CD8-positive, alpha-beta memory T cell (primary cell): ENCODE data around the gene PTCD1. TPM values are rescaled to one million over a fixed set of nuclear protein-coding genes. Genes with fewer than 3 reads are reported as not detected.

Experiments used
- CTCF ChIA-PET: fragments of 350-600 bp; sonication (Branson Sonifier 250); formaldehyde crosslinking; loops from one replicate; lab custom pipeline; 2021; ENCODE audit warnings: antibody characterized with exemption; lab: Charles Lee
- POLR2A ChIA-PET: fragments of 350-600 bp; sonication (Branson Sonifier 250); formaldehyde crosslinking; loops from one replicate; lab custom pipeline; 2021; ENCODE audit warnings: antibody characterized with exemption; lab: Charles Lee
- DNase-seq, 5 donors: peaks; one replicate each; pipeline versions ENCODE4 v3.0.0 to v3.0.0-alpha.2; 2020 to 2022; ENCODE audit warnings: mixed read lengths in 1 of 5
- H3K27ac ChIP-seq: one replicate; pipeline ENCODE4 v1.7.0; 2013; ENCODE audit warnings: low read depth, mild to moderate bottlenecking, low read length, moderate library complexity
- H3K27me3 ChIP-seq: 2 replicates; pipeline ENCODE4 v1.7.0; 2013; ENCODE audit warnings: low read length, mild to moderate bottlenecking; ENCODE audit not compliant: insufficient read depth, poor library complexity, severe bottlenecking
- H3K36me3 ChIP-seq: 2 replicates; pipeline ENCODE4 v1.7.0; 2013; ENCODE audit warnings: mild to moderate bottlenecking, low read length, moderate library complexity; ENCODE audit not compliant: insufficient read depth
- H3K4me1 ChIP-seq: 2 replicates; pipeline ENCODE4 v1.7.0; 2013; ENCODE audit warnings: mild to moderate bottlenecking, low read length, moderate library complexity; ENCODE audit not compliant: insufficient read depth
- H3K4me3 ChIP-seq: 2 replicates; pipeline ENCODE4 v1.7.0; 2013; ENCODE audit warnings: mild to moderate bottlenecking, low read length
- H3K9me3 ChIP-seq: 2 replicates; pipeline ENCODE4 v1.7.0; 2013; ENCODE audit warnings: mild to moderate bottlenecking, low read length
- H3K27ac Mint-ChIP-seq, 8 donors: one replicate each; pipeline ENCODE4 v1.8.0; 2020 to 2021; ENCODE audit warnings: mixed read lengths in 8 of 8, mild to moderate bottlenecking in 6 of 8, inconsistent platforms in 3 of 8, moderate library complexity in 3 of 8
- H3K27me3 Mint-ChIP-seq, 2 donors: one replicate each; pipeline ENCODE4 v1.8.0; 2020 to 2021; ENCODE audit warnings: mixed read lengths in 2 of 2, mild to moderate bottlenecking in 1 of 2, moderate library complexity in 1 of 2
- H3K36me3 Mint-ChIP-seq, 3 donors: one replicate each; pipeline ENCODE4 v1.8.0; 2020 to 2021; ENCODE audit warnings: mixed read lengths in 3 of 3, inconsistent platforms in 1 of 3, mild to moderate bottlenecking in 1 of 3
- H3K4me1 Mint-ChIP-seq, 3 donors: one replicate each; pipeline ENCODE4 v1.8.0; 2020 to 2021; ENCODE audit warnings: mixed read lengths in 3 of 3, inconsistent platforms in 1 of 3, mild to moderate bottlenecking in 1 of 3
- H3K4me3 Mint-ChIP-seq, 7 donors: one replicate each; pipeline ENCODE4 v1.8.0; 2020 to 2021; ENCODE audit warnings: mixed read lengths in 7 of 7, mild to moderate bottlenecking in 6 of 7, moderate library complexity in 4 of 7, inconsistent platforms in 2 of 7
- H3K9me3 Mint-ChIP-seq, 5 donors: one replicate each; pipeline ENCODE4 v1.8.0; 2020 to 2022; ENCODE audit warnings: mixed read lengths in 5 of 5, mild to moderate bottlenecking in 3 of 5, moderate library complexity in 2 of 5, inconsistent platforms in 1 of 5
- polyA plus RNA-seq: library from polyadenylated mRNA; unstranded; fragments of 300-500 nt; fragmentation: Illumina TruSeq; gene quantifications from one replicate; pipeline ENCODE4 v1.2.3, GENCODE V29; 2021
- total RNA-seq, 2 experiments: library from RNA; stranded (reverse); gene quantifications; one replicate each; pipeline ENCODE4 v1.2.3, GENCODE V29; 2021

Gene PTCD1
- total and polyA plus RNA-seq, 3 experiments from 2014 or later: 4.5 to 11.4 (median 8.4) TPM

DNA sequence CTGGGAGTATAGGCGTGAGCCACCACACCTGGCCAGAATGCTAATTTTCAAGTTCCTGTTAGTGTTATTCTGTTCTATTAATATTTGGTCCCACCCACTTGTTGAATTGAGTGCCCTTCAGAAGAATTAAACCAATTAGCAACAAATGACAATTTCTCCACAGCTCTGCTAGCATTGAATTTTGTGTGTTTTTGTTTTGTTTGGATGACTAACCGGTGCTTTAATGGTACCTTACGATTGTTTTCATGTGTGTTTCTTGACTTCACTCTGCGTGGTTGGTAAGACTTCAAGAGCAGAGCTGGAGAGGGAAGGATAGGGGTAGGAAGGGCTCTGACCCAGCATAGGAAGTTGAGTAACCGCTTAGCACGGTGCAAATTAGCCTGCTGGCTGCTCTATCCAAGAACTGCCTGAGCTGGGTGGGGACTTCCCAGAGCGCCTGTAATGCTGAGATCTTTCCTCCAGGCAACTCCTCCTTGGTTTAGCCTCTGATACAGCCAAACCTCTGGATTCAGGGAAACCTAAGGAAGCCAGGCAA is 59.5 kb downstream of the PTCD1 start:
- Histone ChIP-seq H3K4me1 (peaks cover 79% of the 10 kb centered on the region), H3K4me3 (peak overlapping the region; percentile 58), H3K36me3 (peaks cover 4% of the 10 kb centered on the region), H3K27me3 (no peaks in the 10 kb centered on the region), H3K9me3 (no peaks in the 10 kb centered on the region), H3K27ac (peak overlapping the region; percentile 91)
- H3K9me3 Mint-ChIP-seq: no peaks in the 10 kb centered on the region
- ChIA-PET POLR2A (interaction anchor here (0.5 to 1.7 kb wide), 4 partner anchors 16 to 120 kb away, joined by 3 to 8 read pairs (median 4); partner anchors contain the start of genes BUD31 and PDAP1), CTCF (interaction anchor here (0.7 kb wide), 1 partner anchor 20 kb away, joined by 3 read pairs; no protein-coding TSS in a partner anchor)
- H3K27ac Mint-ChIP-seq: peak overlapping the region; percentile 86 to 99 (median 98)
- DNase-seq: peak; percentile 54 to 67 (median 60)
- H3K27me3 Mint-ChIP-seq: no peaks in the 10 kb centered on the region
- H3K4me3 Mint-ChIP-seq: peak overlapping the region; percentile 41 to 91 (median 87)
- H3K36me3 Mint-ChIP-seq: peaks cover 4 to 37% (median 4%) of the 10 kb centered on the region in 3 donors
- H3K4me1 Mint-ChIP-seq: peaks cover 49 to 59% (median 56%) of the 10 kb centered on the region in 3 donors

DNA sequence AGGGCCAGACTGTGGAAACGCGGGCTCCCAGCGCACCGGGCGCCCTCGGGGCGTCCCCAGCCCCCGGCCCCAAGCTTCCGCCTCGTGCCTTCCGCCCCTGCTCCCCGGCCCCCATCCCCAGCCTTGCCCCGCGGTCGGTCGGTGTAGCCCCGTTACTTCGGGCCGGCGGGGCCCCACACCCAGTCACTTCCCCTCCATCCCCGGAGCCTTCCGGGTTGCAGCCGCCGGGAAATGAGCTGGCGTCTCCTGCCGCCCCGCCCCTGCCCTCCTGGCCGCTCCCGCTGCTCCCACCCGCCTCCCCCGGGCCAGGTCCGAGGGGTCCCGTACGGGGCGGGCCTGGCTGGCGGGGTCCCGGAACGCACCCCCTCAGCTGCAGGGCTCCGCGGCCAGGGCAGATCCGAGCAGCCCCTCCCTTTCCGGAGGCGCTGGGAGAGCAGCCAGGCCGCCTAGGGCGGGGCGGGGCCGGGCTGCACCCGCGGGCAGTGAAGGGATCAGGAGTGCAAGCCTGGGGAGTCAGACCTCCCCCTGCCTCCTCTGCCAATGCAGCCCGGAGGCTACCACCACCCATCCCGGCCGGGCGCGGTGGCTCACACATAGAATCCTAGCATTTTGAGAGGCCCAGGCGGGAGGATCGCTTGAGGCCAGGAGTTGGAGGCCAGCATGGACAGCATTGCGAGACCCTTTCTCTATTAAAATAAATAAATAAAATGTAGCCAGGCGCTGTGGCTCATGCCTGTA is 63.4 kb downstream of the PTCD1 start:
- H3K27ac ChIP-seq: peak overlapping the region; percentile 90
- POLR2A ChIA-PET: interaction anchor here (3.5 to 4.3 kb wide), 2 partner anchors 18 to 33 kb away, joined by 28 to 29 read pairs; partner anchors contain the start of genes BUD31 and PDAP1
- H3K9me3 ChIP-seq: no peaks in the 10 kb centered on the region
- Mint-ChIP-seq H3K4me1 (peaks cover 32 to 42% (median 33%) of the 10 kb centered on the region in 3 donors), H3K4me3 (peak overlapping the region; percentile 77 to 92 (median 80)), H3K36me3 (peaks cover 3 to 24% (median 4%) of the 10 kb centered on the region in 3 donors), H3K27ac (peak overlapping the region; percentile 9 to 98 (median 94)), H3K9me3 (no peaks in the 10 kb centered on the region), H3K27me3 (no peaks in the 10 kb centered on the region)
- H3K4me1 ChIP-seq: peaks cover 47% of the 10 kb centered on the region
- no peaks in the 10 kb centered on the region for H3K36me3 ChIP-seq
- peak overlapping the region; percentile 83 for H3K4me3 ChIP-seq
- CTCF ChIA-PET: interaction anchor here (1.1 to 2.1 kb wide), 3 partner anchors 11 to 34 kb away, joined by 4 to 7 read pairs (median 7); partner anchors contain the start of genes BUD31 and PDAP1
- DNase-seq: peak; percentile 57 to 79 (median 69)
- H3K27me3 ChIP-seq: no peaks in the 10 kb centered on the region

DNA sequence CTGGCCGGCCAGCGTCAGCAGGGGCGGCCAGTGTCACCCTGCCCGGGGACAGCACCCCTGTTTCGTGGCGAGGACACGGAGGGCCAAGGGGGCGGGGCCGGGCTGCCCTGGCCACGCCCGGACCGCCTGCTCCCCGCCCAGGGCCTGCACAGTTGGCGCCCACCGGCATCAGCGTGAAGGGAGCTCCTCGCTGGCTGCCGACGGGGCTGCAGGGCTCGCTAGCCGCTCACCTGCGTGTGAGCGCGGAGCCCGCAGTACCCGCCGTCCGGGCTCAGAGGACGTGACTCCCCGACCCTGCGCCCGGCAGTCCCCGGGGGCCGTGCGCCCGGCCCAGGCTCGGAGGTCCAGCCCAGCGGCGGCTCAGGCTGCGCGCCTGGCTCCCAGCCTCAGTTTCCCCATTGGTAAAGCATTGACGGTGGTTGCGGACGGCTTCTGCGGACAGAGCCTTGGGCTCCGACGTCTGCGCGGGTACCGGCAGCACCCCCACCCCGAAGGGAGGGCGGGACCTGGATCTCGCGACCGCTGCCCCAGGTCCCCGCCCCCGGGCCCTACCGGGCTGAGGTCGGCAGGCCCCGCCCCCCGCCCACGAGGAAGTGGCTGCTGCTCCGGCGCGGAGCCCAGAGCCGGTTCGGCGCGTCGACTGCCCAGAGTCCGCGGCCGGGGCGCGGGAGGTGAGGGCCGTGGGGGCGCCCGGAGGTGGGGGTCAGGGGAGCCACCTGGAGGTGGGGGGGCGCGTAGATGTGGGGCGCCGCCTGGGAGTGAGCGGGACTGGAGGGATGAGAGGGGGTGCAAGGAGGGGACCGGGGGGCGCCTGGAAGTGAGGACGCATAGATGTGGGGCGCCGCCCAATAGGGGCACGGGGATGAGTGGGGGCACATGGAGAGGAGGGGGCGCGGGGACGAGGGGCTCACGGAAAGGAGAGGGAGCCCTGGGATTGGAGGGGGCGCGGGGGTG is 64.2 kb downstream of the PTCD1 start, which contains the start of gene ARPC1B:
TSS of gene ARPC1B (plus strand) at position 620 of the 954 bp plus-strand sequence. CDS start 10,985 bp downstream, outside the sequence.
- Histone ChIP-seq H3K4me1 (peaks cover 39% of the 10 kb centered on the region), H3K27me3 (no peaks in the 10 kb centered on the region), H3K4me3 (peak within 1 kb of the TSS; percentile 83), H3K27ac (peak within 1 kb of the TSS; percentile 90), H3K36me3 (no peaks in the 10 kb centered on the region), H3K9me3 (no peaks in the 10 kb centered on the region)
- Mint-ChIP-seq H3K36me3 (peaks cover 3 to 20% (median 4%) of the 10 kb centered on the region in 3 donors), H3K4me1 (peaks cover 23 to 34% (median 26%) of the 10 kb centered on the region in 3 donors), H3K27me3 (no peaks in the 10 kb centered on the region), H3K9me3 (no peaks in the 10 kb centered on the region), H3K27ac (peak within 1 kb of the TSS; percentile 68 to 98 (median 94)), H3K4me3 (peak within 1 kb of the TSS; percentile 77 to 92 (median 80))
- CTCF ChIA-PET: interaction anchor here (1.0 to 2.1 kb wide), 4 partner anchors 9 to 35 kb away, joined by 3 to 7 read pairs (median 5); partner anchors contain the start of genes BUD31 and PDAP1
- DNase-seq: peak; percentile 80 to 90 (median 82)
- POLR2A ChIA-PET: interaction anchor here (0.5 to 4.3 kb wide), 4 partner anchors 13 to 183 kb away, joined by 3 to 29 read pairs (median 16); partner anchors contain the start of genes BUD31 and PDAP1

DNA sequence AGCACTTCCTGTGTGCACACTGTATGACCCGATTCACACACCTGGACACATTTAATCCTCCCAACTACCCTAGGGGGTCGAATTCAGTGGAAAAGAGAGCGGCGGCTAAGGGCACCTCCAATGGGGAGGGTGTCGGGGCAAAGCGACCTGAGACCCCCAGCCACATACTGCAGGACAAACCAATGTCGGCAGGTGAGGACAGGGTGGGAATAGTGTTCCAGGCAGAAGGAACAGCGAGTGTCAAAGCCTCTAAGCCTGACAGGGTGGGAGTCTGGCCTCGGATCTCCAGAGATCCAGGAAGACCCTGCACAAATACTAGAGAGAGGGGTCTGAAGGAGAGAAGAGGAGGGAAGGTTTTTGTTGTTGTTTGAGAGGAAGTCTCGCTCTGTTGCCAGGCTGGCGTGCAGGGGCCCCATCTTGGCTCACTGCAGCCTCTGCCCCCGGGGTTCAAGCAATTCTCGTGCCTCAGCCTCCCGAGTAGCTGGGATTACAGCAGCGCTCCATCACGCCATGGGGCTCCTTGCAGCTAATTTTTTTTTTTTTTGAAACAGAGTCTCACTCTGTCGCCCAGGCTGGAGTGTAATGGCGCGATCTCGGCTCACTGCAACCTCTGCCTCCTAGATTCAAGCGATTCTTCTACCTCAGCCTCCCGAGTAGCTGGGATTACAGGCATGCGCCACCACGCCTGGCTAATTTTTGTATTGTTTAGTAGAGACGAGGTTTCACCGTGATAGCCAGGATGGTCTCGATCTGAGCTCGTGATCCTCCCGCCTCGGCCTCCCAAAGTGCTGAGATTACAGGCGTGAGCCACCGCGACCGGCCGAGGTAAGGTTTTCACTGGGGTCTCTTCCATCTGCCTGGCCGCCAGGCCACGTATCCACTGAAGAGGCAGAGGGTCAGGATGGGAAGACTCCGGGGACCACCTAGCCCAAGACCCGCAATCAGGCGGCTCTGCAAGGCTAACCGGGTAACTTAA is 65.2 kb downstream of the PTCD1 start:
- H3K36me3 ChIP-seq: no peaks in the 10 kb centered on the region
- peaks cover 17 to 27% (median 20%) of the 10 kb centered on the region in 3 donors for H3K4me1 Mint-ChIP-seq

DNA sequence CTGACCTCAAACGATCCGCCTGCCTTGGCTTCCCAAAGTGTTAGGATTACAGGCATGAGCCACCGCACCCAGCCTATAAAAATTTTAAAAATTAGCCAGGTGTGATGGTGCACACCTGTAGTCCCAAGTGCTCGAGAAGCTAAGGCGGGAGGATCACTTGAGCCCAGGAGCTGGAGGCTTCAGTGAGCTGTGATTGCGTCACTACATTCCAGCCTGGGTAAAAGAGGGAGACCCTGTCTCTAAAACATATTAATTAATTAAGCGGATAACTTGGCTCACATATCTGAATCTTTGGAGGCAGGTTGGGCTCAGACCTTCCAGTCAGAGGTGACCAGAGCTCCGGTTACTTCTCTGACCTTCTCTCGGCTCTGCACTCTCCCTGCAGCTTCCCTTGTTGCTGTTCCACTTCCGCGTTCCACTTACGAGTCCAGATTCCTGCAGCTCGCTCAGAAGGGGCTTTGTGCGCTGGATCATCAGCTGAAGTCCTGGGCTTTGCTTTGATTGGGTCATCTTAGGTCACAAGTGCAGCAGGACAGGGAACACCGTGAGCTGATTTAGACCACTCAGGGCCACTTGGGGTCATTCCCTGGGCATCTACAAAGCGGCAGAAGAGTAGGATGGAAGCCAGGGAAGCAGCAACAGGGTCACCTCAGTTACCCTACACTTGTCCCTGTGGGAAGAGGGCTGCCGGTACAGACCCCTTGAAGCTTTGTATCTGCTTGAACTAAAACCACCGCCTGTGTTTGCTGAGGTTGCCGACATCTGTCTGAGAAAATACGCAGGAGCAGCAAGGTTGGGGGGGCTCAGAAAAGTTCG is 66.1 kb downstream of the PTCD1 start:
- Histone ChIP-seq H3K4me1 (peaks cover 20% of the 10 kb centered on the region), H3K27me3 (no peaks in the 10 kb centered on the region), H3K27ac (no peak overlapping the region), H3K9me3 (no peaks in the 10 kb centered on the region), H3K36me3 (no peaks in the 10 kb centered on the region), H3K4me3 (no peak overlapping the region)
- Mint-ChIP-seq H3K9me3 (no peaks in the 10 kb centered on the region), H3K36me3 (peaks cover 0 to 11% (median 0%) of the 10 kb centered on the region in 3 donors), H3K4me1 (peaks cover 11 to 21% (median 14%) of the 10 kb centered on the region in 3 donors), H3K27ac (peak overlapping the region in 7 of 8 donors; percentile 3 to 87 (median 60)), H3K27me3 (no peaks in the 10 kb centered on the region), H3K4me3 (peak overlapping the region; percentile 67 to 90 (median 77))
- DNase-seq: peak in 1 of 5 donors; percentile 79
- POLR2A ChIA-PET: interaction anchor here (1.0 kb wide), 1 partner anchor 36 kb away, joined by 5 read pairs; the partner anchor contains the start of genes BUD31 and PDAP1
- CTCF ChIA-PET: interaction anchor here (1.2 to 2.7 kb wide), 3 partner anchors 21 to 99 kb away, joined by 3 to 7 read pairs (median 6); partner anchors contain the start of genes BUD31 and PDAP1

More for the DNA sequence above, 65.2 kb downstream of the PTCD1 start:
- ChIA-PET POLR2A (interaction anchor here (0.5 to 4.3 kb wide), 5 partner anchors 14 to 184 kb away, joined by 3 to 29 read pairs (median 5); partner anchors contain the start of genes BUD31 and PDAP1), CTCF (interaction anchor here (1.0 to 2.7 kb wide), 4 partner anchors 8 to 35 kb away, joined by 3 to 7 read pairs (median 6); partner anchors contain the start of genes BUD31 and PDAP1)
- Histone ChIP-seq H3K27ac (peak overlapping the region; percentile 90), H3K4me3 (peak overlapping the region; percentile 83), H3K27me3 (no peaks in the 10 kb centered on the region), H3K4me1 (peaks cover 28% of the 10 kb centered on the region), H3K9me3 (no peaks in the 10 kb centered on the region)
- peaks cover 0 to 17% (median 2%) of the 10 kb centered on the region in 3 donors for H3K36me3 Mint-ChIP-seq
- H3K27me3 Mint-ChIP-seq: no peaks in the 10 kb centered on the region
- H3K9me3 Mint-ChIP-seq: no peaks in the 10 kb centered on the region
- DNase-seq: peak in 1 of 5 donors; percentile 50
- peak overlapping the region; percentile 33 to 87 (median 68) for H3K27ac Mint-ChIP-seq
- H3K4me3 Mint-ChIP-seq: peak overlapping the region; percentile 77 to 90 (median 80)
